NCI-H524 (cell line): ENCODE measurements around the gene KIAA1328.
A peak's percentile ranks its signal among the peaks of the same experiment; 100 is the strongest.

Source experiments
- DNase-seq, 2 experiments: peaks; one replicate each; lab custom pipeline; 2025; lab: John Stamatoyannopoulos, UW

Gene KIAA1328

GRCh38 chr18:37253394-37254235, 424.7 kb downstream of the KIAA1328 start:
- DNase-seq, result no peak

DNA sequence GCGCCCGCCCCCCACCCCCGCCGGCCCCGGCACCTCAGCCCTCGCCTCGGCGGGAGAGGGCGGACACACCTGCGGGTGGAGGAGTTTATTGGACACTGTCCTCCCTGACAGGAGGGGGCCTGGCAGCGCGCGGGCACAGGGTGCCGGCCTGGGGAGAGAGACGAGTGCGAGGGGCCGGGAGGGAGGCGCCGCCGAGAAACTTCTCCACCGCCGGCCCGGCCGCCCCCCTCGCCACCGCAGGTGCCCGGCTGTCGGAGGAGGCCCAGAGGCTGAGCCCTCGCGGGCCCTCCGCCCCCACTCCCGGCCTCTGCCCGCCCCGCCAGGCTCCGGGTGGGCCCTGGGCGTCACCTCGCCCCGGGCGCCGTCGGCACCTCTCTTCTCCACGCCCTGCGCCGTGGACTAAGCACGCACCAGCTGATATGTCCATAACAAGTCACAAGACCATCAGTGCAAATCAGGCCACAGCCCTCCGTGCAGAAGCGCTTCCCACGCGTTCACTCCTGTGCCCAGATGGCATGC, 425.4 kb downstream of the KIAA1328 start:
- peak in 1 of 2 experiments; percentile 31 for DNase-seq

- no peak for DNase-seq
These were observed 426.0 kb downstream of the KIAA1328 start for GRCh38 chr18:37254973-37255372.

DNA sequence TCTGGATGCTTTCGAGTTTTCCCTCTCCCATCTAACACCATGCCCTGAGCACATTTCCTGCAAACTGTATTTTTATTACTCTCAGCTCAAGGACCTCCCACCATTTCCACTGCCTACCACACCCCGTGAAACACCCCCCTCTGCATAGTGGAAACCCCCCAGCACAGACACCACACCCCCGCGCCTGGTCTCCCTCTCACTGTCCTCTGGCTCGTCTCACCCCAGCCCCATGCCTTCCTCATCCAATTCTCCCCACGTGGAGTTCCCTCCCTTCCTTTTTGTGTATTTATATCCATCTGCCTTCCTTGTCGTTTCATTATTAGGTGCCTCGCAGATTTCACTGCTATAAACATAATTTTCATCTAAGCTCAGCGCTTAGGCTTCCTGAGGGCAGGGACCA, 429.2 kb downstream of the KIAA1328 start:
- DNase-seq, result no peak

GRCh38 chr18:37258819-37259218, 429.9 kb downstream of the KIAA1328 start:
- DNase-seq, result peak in 1 of 2 experiments; percentile 50

DNA sequence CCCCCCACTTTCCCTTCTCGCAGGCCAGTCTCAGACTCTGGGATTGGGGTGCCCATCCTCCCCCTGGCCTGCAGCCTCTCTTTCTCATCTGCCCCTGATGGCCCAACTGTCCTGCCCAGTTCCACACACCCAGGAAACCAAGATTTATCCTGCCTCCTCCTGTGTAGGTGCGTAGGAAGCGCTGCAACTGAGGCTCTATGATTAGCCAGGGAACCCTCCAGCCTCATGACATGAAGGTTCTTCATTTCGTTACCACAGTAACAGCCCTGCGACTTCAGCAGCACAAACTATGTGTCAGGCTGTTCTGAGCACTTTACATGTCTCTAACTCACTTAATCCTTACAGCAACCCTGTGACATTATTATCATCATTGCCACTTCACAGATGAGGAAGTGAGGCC, 430.8 kb downstream of the KIAA1328 start:
- DNase-seq, result peak in 1 of 2 experiments; percentile 12

GRCh38 chr18:37260367-37261093, 431.6 kb downstream of the KIAA1328 start:
- no peak for DNase-seq

- peak; percentile 76 to 92 for DNase-seq
These were observed 432.4 kb downstream of the KIAA1328 start for GRCh38 chr18:37261246-37261840.

- DNase-seq, result peak in 1 of 2 experiments; percentile 19
These were observed 433.1 kb downstream of the KIAA1328 start for GRCh38 chr18:37261988-37262387.

- no peak for DNase-seq
These were observed 436.0 kb downstream of the KIAA1328 start for GRCh38 chr18:37264956-37265355.

DNA sequence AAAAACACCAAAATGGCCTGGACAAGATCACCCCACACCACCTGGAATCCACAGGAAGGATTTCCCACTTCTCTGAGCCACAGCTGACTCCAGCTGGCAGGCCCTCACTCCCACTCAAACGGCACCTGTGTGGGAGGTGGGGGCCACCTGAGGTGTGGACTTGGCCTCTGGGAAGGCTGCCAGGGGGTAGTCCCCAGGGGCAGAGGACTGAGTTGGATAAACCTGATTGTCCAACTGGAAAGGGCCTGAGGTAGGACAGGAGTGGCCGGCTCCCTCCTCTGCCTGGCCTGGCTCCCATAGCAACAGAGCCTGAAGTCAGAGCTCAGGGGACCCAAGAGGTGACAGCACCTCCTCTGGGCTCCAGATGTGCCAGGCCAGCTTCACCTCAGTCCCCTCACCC, 436.5 kb downstream of the KIAA1328 start:
- DNase-seq, result peak in 1 of 2 experiments; percentile 25

DNA sequence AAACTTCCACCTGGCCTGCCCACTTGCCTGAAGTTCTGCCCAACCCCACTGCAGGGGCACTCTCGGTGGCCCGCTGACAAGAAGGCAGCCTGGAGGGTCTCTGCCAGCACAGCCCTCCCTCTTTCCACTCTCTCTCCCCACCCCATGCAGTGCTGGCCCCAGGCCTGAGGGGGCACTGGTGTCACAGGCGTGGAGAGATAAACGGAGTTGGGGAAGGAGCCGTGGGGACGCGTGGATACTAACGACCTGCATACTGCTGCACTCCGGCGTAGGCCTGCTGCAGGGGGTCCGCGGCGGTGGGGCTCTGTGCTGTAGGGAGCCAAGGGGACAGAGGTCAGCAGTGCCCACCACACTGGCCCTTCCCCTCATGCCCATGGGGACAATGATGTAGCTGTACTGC, 437.4 kb downstream of the KIAA1328 start:
- peak in 1 of 2 experiments; percentile 29 for DNase-seq

DNA sequence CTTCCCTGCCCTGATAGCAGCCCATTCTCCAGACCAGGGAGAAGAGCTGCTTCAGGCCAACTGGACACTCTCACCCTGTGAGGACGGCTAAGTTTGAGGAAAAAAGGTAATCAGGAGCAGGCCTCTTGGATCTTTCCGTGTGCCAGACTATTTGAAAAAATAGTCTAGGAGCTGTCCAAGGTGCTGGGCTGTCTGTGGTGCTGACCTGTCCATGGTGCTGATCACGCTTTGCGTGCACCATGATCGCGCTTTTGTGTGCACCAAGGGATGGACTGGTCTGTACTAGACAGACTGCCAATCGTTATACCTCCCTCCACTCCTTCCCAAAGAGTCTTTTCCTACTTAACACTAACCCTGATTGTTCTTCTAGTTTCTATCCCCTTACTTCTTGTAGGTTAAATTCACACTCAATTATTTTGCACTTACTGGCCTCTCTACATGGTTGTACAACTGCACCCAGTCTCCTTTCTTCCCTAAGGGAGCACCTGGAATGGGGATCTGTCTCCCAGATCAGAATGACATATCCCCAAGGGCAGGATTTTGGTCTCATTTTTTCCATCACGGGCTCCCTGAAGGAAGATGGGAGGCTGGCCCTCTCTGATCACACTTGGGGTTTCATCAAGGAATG, 441.2 kb downstream of the KIAA1328 start:
- no peak for DNase-seq

GRCh38 chr18:37270666-37271052, 441.7 kb downstream of the KIAA1328 start:
- DNase-seq, result no peak

DNA sequence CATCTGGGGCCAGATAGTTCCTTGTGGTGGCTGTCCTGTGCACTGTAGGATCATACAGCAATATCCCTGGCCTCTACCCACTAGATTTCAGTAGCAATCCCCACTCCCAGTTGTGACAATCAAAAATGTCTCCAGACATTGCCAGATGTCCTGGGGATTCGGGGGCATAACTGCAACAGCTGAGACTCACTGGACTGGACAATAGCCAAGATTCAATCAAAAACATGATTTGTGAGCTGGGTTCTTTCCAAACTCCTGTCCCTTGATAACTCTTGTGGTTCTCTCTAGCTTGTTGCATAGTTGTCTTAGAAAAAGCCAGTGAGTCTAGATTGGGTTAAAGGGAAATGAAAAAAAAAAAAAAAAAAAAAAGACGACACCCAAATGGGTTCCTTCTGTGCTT, 443.3 kb downstream of the KIAA1328 start:
- DNase-seq, result peak; percentile 80 to 92

DNA sequence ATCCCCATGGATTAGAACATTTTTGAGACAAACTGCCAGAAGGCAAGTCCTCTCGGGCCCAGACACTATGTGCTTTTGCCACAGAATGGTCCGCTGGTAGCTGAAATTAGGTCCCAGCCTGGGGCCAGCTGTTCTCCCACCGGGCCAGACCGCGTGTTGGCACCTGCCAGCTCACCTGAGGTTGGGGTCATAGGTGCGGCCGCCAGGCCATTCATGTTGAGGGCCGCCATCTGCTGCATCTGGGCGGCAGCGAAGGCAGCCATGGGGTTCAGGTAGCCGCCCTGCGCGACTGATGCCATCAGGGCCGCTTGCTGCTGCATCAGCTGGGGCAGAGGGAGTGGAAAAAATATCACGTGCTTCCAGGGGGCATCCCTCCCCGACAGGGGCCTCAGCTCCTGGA, 443.9 kb downstream of the KIAA1328 start:
- no peak for DNase-seq

- peak; percentile 69 to 91 for DNase-seq
These were observed 445.6 kb downstream of the KIAA1328 start for GRCh38 chr18:37274309-37275236.

DNA sequence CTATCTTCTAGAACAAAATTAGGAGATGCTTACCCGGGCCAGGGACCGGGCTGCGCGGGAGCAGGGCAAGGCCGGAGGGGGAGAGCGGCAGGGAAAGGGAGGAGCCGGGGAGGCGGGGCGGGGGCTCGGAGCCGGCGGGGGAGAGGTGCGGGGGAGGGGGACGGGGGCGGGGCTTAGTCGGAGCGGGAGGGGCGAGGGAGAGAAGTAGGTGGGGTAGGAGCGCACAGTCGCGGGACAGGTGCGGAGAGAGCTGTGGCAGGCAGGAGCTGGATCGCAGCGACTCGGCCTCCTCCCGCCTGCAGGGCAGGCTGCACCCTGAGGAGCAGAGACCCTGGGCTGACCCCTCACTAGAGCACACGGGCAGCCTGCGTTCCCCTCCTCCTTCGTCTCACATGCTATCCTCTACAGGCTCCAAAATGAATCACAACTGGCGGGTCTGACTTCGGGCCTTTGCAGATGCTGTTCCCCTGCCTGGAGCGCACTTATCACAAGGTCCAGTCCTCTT, 446.4 kb downstream of the KIAA1328 start:
- no peak for DNase-seq

GRCh38 chr18:37276111-37276890, 447.4 kb downstream of the KIAA1328 start:
- DNase-seq, result peak in 1 of 2 experiments; percentile 23

DNA sequence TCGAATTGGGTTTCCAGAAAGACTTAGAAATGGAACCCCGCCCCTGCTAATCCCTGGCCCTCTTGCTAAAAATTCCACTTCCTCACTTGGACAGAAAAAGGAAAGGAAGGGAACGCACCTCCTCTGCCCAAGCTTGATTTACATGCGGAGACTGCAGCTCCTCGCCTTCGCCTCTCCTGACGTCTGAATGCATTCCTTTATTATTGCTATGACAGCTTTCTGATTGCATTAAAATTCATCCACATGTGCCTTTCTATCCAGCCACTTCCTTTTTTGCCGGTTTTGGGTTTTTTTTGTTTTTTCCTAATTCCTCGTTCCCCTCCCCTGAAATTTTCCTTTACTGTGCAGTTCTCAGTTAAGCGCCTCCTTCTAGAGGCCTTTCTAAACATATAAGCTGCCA, 448.9 kb downstream of the KIAA1328 start:
- no peak for DNase-seq
